Testis (tissue), 3 donors: ENCODE results near the gene RCL1. TPM values are rescaled to one million over a fixed set of nuclear protein-coding genes. Genes with fewer than 3 reads are reported as not detected.

ENCODE experiments used
- DNase-seq: peaks from one replicate; pipeline ENCODE4 v3.0.0-alpha.2; 2019
- H3K27ac ChIP-seq, 2 donors: fragments of 200-600 bp; sonication (generic); one replicate each; pipeline ENCODE4 v1.5.1; 2019
- H3K27me3 ChIP-seq: fragments of 200-600 bp; sonication (generic); one replicate; pipeline ENCODE4 v1.5.1; 2019
- H3K36me3 ChIP-seq: fragments of 200-600 bp; sonication (generic); one replicate; pipeline ENCODE4 v1.5.1; 2017; ENCODE audit warnings: low read depth; ENCODE audit errors: missing control alignments
- H3K4me1 ChIP-seq: fragments of 200-600 bp; sonication (generic); one replicate; pipeline ENCODE4 v1.5.1; 2019
- H3K4me3 ChIP-seq, 2 donors: fragments of 200-600 bp; sonication (generic); one replicate each; pipeline ENCODE4 v1.5.1; 2017 to 2019
- H3K9me3 ChIP-seq: fragments of 200-600 bp; sonication (generic); one replicate; pipeline ENCODE4 v1.5.1; 2017
- POLR2A ChIP-seq: fragments of 450-650 bp; IDR thresholded peaks from one replicate; pipeline ENCODE4 v1.6.1; 2017; ENCODE audit warnings: antibody characterized with exemption, mild to moderate bottlenecking, moderate library complexity
- WGBS, 2 donors: methylation state at CpG; one replicate each; pipeline ENCODE4 v1.1.5; 2018; 5-methylcytosine and 5-hydroxymethylcytosine counted together
- intact Hi-C: fragments of 100-400 bp; cut with DNase I; formaldehyde crosslinking; loops from one replicate; pipeline ENCODE4 v1.15.1; 2023; ENCODE audit warnings: low total_unique reads
- polyA plus RNA-seq: library from polyadenylated mRNA; stranded (reverse); fragments of 350-450 nt; fragmentation: Illumina TruSeq; extraction: RNeasy Lipid Tissue Mini Kit (QIAGEN cat#74804); gene quantifications from one replicate; pipeline ENCODE4 v1.2.3, GENCODE V29; 2014; ENCODE audit warnings: low read depth, low replicate concordance; ENCODE audit not compliant: insufficient read depth
- total RNA-seq, 2 donors: library from RNA; depleted of rRNA; stranded (reverse); fragments of >200 nt; gene quantifications; one replicate each; pipeline ENCODE4 v1.2.3, GENCODE V29; 2016
- TF ChIP-seq, protein P1 (sequence below), 3 experiments: fragments of 450-650 bp in 2 of 3; fragments of 200-600 bp in 1 of 3; sonication (generic) in 1 of 3; IDR thresholded peaks; one replicate each; pipeline ENCODE4 v1.5.1; 2016 to 2019; ENCODE audit warnings: antibody characterized with exemption in 3 of 3, mild to moderate bottlenecking in 2 of 3, moderate library complexity in 1 of 3

Gene RCL1
- total and polyA plus RNA-seq, 3 donors from 2014 or later: 27.2 to 37.9 (median 28.9) TPM

DNA sequence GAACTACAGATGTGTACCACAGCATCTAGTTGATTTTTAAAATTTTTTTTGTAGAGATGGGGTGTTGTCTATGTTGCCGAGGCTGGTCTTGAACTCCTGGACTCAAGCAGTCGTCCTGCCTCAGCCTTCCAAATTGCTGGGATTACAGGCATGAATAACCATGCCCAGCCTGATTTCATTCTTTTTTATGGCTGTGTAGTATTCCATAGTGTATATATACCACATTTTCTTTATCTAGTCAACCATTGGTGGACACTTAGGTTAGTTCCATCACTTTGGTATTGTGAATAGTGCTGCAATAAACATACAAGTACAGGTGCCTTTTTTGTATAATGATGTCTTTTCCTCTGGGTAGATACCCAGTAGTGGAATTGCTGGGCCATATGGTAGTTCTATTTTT lies 3.8 kb downstream of the RCL1 start:
- no peaks in the 10 kb centered on the region for H3K9me3 ChIP-seq
- H3K4me3 ChIP-seq: no peak overlapping the region
- TF ChIP-seq POLR2A: no peak
- TF ChIP-seq, protein P1, sequence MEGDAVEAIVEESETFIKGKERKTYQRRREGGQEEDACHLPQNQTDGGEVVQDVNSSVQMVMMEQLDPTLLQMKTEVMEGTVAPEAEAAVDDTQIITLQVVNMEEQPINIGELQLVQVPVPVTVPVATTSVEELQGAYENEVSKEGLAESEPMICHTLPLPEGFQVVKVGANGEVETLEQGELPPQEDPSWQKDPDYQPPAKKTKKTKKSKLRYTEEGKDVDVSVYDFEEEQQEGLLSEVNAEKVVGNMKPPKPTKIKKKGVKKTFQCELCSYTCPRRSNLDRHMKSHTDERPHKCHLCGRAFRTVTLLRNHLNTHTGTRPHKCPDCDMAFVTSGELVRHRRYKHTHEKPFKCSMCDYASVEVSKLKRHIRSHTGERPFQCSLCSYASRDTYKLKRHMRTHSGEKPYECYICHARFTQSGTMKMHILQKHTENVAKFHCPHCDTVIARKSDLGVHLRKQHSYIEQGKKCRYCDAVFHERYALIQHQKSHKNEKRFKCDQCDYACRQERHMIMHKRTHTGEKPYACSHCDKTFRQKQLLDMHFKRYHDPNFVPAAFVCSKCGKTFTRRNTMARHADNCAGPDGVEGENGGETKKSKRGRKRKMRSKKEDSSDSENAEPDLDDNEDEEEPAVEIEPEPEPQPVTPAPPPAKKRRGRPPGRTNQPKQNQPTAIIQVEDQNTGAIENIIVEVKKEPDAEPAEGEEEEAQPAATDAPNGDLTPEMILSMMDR (IDR thresholded peaks at IDR 0.05): no peak
- WGBS, 2 donors: 92 to 96% methylated on average over 2 of the region's 2 CpGs
- no peaks in the 10 kb centered on the region for H3K36me3 ChIP-seq
- H3K4me1 ChIP-seq: peaks cover 29% of the 10 kb centered on the region
- intact Hi-C loops: no loop called here
- DNase-seq: no peak
- H3K27ac ChIP-seq: no peak overlapping the region
- H3K27me3 ChIP-seq: no peaks in the 10 kb centered on the region

DNA sequence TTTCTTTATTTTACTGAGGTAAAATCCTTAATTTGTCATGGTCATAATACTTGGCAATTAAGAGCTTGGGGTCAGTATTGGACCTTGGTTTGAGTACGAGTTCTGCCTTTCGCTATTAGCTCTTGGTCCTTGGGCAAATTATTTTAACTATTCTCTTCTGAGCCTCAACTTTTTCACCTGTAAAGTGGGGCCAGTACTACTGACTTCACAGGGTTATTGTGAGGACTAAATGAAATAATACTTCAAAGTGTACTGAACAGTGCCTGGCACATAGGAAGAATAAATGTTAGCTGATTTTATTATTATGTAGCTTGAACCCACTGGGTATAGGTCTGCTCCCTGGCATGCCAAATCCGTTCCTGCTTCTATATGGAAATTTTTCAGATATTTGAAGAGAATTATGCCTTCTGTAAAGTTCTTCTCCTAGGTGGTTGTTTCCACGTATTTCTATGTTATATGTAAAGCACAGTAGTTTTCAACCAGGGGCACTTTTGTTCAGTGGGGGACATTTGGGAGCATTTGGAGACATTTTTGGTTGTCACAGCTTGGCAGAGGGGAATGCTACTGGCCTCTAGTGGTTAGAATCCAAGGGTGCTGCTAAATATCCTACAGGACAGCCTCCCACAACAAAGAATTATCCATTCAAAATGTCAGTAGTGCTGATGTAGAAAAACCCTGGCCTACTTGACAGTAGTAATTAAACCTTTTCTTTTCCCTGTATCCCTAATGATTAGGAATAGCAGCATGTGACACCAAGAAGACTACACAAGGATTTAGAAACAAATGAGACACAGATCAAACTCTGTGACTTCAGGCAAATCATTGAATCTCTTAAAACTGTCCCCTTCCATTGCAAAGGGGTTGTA lies 4.5 kb downstream of the RCL1 start:
- Histone ChIP-seq H3K4me1 (peaks cover 29% of the 10 kb centered on the region), H3K27ac (peak overlapping the region; percentile 27 to 54), H3K9me3 (no peaks in the 10 kb centered on the region), H3K36me3 (no peaks in the 10 kb centered on the region), H3K27me3 (no peaks in the 10 kb centered on the region), H3K4me3 (no peak overlapping the region)
- peak; percentile 33 for DNase-seq
- TF ChIP-seq, protein P1 (IDR thresholded peaks at IDR 0.05): peak; percentile 19 to 59 (median 47)
- TF ChIP-seq POLR2A: no peak
- intact Hi-C loops: no loop called here
- WGBS, 2 donors: 90 to 95% methylated on average over 4 of the region's 4 CpGs

DNA sequence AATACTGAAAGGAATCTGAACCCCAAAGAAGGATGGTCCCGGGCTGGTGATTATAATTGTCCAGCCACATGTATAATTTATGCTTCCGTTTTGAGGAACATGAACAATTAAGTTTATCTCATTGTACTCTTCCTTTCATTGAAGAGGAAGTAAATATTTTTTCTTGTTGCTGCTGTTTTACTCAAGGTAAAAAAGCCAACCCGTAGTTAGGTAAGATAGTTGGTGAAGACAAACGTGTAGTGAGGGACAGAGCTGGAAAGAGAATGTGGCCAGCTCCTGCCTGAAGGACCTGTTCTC lies 5.1 kb downstream of the RCL1 start:
- intact Hi-C loops: no loop called here
- no peaks in the 10 kb centered on the region for H3K9me3 ChIP-seq
- no peak for TF ChIP-seq POLR2A
- TF ChIP-seq, protein P1 (IDR thresholded peaks at IDR 0.05): no peak
- H3K27ac ChIP-seq: peak overlapping the region; percentile 27 to 54
- no peak for DNase-seq
- H3K36me3 ChIP-seq: no peaks in the 10 kb centered on the region
- peaks cover 29% of the 10 kb centered on the region for H3K4me1 ChIP-seq
- WGBS, 2 donors: 26 to 28% methylated on average over 4 of the region's 4 CpGs
- no peaks in the 10 kb centered on the region for H3K27me3 ChIP-seq
- no peak overlapping the region for H3K4me3 ChIP-seq

DNA sequence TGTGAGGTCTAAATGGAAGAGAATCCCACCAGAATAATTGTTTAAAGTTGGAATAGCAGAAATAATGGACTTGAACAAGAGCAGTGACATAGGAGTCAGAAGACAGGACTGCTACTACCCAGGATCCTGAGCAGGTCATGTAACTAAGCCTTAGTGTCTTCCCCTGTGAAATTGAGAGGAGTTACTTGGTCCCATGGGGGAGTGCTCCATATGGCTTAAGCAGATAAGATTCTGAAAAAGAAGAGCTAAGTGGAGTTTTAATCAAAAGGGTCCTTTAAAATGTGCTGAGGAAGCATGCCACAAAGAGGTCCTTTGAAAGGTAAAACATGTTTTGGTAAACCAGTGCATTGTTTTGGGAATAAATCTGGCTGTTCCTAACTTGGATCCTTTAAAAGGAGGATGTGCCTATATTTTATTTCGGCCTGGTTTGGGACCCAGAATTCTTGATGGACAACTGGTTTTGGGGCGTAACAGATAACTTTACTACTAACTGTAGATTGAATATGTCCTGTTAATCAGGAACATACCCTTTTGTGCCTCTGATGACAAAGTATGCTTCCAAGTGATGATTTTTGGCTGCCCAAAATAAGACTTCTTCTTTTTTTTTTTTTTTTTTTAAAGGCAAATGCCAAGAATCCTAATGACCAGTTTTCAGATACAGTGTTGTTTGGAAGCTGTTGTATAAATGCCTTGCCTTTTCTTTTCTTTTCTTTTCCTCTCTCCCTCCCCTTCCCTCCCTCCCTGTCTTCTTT lies 5.7 kb downstream of the RCL1 start:
- Histone ChIP-seq H3K9me3 (no peaks in the 10 kb centered on the region), H3K4me1 (peaks cover 34% of the 10 kb centered on the region), H3K36me3 (no peaks in the 10 kb centered on the region), H3K27ac (peak overlapping the region; percentile 27 to 54), H3K27me3 (no peaks in the 10 kb centered on the region), H3K4me3 (no peak overlapping the region)
- intact Hi-C loops: no loop called here
- TF ChIP-seq, protein P1 (IDR thresholded peaks at IDR 0.05): no peak
- no peak for TF ChIP-seq POLR2A
- WGBS, 2 donors: 46 to 58% methylated on average over 2 of the region's 2 CpGs
- no peak for DNase-seq
